NCI-H146 (cell line): ENCODE measurements around the gene PKNOX2.

Experiments
- DNase-seq: peaks from one replicate; lab custom pipeline; 2025; lab: John Stamatoyannopoulos, UW

Gene PKNOX2

GRCh38 chr11:125341676-125342075 is 177.1 kb downstream of the PKNOX2 start:
- DNase-seq, result no peak

DNA sequence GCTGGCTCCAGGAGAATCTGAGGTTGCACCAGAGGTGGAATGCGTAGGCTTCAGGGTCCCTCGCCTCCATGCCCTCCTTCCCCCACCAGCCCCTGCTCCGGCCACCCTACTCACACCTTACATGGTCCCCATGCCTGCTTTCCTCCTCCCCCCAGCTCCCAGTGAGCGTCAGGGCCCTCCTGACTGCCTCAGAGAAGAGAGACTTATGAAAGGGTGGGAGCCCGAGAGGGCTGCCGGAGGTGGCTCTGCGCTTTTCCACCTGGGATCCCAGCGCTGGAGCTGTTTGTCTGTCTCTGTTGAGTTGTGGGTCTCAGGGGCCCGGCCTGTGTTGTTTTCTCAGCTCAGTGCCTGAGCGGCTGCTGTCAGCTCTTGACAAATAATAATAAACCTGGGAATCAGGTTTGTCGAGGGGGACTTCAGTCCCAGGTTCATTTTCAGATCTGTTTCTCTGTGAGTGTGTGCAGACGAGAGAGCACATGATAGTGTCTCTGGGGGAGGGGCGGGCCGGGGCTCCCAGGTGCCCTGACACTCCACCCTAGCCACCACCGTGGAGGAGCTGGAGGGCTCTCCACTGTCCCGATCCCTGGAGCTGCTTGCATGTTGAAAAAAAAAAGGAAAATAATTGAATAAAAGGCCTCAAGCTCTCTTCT is 177.9 kb downstream of the PKNOX2 start:
- DNase-seq, result no peak

DNA sequence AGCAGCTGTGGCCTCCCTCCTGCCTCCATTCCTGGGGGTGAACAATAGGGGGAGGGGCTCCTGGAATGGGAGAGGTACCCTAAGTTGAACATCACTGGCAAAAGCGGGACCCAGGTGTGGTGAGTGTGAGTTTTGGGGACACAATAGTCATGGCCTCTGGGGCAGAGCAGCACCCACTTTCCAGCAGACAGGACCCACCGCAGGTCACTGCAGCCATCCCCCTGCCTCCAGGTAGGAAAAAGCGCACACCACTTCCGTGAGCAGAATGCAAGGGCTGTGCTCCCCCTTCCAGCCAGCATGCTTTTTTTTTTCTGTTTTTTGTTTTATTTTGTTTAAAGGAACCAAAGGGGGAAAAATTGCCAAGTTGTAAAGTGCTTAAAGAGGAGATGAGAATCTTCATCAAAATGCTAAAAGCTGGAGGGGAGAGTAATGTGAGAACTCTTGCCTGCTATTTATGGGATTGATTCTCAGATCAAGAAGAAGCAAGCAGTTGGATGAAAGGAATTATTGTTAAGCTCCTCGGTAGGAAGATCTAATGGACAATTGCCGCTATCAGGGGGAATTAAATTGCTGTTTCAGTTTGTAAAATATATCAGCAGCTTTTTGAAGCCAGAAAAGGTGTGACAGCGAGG is 178.7 kb downstream of the PKNOX2 start:
- no peak for DNase-seq

GRCh38 chr11:125343718-125344131 is 179.2 kb downstream of the PKNOX2 start:
- no peak for DNase-seq

DNA sequence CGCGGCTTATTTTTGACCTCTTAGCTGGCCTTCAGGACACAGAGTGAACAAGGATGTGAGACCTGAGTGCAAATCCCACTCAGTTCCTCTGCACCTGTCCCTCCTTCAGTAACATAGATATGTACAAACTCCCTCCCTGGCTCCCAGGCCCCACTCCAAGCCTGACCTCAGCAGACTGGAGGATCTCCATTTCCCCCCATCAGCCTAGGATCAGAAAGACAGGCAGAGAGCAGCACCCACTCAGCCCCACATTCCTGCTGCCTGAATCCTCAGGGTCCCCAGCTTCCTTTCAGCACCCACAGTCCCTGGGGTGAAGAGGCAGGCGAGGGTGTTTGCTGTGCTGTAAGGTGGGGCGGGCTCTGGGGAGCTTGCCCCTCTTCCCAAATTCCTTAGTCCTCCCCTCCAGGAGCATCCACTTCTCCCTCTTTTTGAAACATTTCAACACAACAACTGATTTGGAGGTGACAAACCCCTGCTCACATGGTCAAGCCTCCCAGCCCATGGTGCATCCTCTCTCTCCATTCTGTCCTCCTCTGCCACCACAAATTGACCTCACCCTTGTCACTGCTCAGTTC is 180.4 kb downstream of the PKNOX2 start:
- no peak for DNase-seq

- DNase-seq, result no peak
Measured at GRCh38 chr11:125345421-125346178, 181.0 kb downstream of the PKNOX2 start.

DNA sequence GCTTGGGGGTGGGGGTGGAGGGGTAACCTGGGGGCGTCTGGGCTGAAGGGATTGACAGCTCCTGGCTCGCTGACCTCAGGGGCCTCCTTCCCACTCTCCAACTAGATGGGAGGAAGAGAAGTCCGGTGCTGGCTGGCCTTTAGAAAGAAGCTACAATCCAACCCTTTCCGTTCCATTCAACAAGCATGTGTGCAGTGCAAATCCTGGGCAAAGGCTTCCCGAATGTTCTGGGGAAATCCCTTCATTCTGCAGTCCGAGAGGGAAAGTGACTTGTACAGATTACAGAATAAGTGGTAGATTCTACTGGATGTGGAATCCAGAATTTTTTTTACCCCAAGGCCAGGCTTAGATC is 181.6 kb downstream of the PKNOX2 start:
- DNase-seq, result no peak

DNA sequence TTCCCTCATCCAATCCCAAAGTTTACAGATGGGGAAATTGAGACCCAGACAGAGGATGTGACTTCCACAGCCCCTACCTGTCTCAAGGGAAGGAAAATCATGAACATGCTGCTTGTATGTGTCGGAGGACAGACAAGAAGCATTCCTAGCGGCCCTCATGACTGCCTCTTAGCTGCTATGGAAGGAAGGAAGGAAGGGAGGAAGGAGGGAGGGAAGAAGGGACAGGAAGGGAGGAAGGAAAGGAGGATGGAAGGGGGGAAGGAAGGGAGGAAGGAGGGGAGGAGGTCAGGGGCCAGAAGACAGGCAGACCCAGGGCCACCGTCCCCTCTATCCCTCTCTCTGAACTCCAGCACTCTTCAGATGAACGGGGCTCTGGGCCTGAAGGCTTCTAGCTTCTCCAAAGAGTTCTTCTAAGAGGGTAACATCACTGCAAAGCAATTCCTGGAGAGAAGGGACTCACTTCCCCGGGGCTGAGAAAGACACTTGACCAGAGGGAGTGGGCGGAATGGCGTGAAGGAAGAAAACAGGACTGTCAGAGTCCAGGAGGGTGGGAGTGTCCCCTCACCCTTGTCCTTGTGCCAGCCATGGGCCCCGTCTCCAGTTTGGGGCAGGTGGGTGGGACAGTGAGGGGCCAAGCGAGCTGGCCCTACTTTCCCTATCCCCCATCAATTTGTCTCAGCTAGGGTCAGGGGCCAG is 182.2 kb downstream of the PKNOX2 start:
- no peak for DNase-seq

DNA sequence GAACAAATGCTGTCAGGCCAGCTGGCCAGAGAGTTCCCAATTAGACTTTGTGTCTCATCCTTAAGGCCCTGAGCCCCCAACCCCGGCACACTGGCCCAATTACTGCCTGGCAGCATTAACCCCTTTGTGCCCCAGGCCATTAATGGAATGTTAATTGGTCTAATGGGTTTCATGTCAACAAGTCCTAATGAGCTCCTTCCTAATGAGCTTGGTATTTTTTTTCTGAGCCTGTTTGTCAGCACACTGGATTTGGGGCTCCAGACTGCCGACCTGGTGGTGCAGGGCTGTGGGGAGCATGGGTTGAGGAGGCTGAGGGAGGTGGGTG is 182.7 kb downstream of the PKNOX2 start:
- DNase-seq, result no peak

- DNase-seq, result no peak
Measured at GRCh38 chr11:125348141-125348651, 183.6 kb downstream of the PKNOX2 start.

GRCh38 chr11:125348674-125349309 is 184.2 kb downstream of the PKNOX2 start:
- no peak for DNase-seq

GRCh38 chr11:125350206-125351032 is 185.9 kb downstream of the PKNOX2 start:
- DNase-seq, result no peak

DNA sequence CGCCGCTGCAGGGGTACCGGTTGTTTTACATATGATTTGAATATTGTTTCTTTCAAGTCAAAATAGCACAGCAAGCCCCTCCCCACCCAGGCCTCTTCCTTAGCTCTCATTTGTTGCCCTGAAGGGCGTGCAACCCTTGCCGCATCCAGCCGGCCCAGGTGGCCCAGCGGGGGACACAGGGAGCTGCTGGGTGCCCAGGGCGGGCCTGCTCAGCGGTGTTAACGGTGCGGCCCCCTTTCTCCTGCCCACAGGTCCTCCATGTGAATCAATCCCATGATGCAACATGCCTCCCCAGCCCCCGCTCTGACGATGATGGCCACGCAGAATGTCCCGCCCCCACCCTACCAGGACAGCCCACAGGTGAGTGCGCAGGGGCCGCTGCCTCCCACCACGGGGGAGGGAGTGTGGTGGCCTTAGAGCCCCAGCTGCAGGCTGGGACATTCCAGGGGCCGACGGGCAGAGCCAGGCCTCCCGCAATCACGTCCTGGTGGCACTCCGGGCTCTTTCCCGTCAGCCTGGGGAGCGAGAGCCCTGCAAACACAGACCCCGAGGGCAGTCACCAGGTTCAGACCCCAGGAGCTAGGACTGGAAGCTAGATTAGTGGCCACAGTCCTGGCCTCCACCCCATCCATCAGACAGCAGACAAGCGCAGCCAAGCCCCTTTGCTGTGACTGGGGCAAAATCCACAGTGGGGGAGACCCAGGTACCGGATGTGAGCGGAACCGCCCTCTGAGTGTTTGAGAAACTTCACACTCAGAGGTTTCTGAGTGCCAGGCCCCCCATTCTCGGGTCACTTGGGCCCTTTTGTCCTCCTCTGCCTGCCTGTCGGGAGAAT is 186.7 kb downstream of the PKNOX2 start:
- DNase-seq, result no peak

- DNase-seq, result no peak
Measured at GRCh38 chr11:125351868-125352250, 187.3 kb downstream of the PKNOX2 start.

DNA sequence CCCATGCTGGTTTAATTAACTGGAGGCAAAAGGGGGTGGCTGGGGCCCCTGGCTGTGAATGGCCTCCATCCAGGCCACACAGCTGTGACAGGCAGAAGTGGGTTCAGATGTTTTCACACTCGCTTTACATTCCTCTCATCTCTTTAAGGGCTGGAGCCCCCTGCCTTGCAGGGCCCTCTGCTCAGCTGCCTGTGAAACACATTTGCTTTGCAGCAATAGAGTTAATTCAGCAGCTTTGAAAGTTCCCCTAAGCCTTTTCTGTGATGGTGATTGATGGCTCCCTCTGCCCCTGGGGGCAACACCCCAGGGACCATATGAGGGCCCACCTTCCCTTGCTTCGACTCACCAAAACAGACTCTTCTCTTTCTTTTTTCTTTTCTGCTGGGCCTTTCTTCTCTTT is 192.2 kb downstream of the PKNOX2 start:
- DNase-seq, result no peak

DNA sequence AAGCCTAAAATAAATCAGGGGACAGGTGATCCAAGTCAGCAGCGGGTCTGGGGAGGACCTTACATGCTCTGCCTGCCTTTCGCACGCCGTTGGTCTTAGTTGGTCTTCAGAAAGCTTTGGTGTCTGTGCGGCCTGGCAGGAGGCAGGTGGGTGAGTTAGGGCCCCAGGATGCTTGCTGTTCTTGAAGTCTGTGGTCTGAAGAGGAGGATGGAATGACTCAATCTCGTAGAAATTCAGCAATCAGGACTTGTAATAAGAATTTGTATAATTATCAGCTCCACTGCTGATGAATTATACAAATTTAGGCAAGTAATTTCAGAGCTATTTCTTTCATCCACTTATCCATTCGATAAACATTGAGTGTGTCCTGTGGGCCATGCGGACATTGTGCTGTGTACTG is 193.0 kb downstream of the PKNOX2 start:
- DNase-seq, result no peak

GRCh38 chr11:125358254-125358840 is 193.8 kb downstream of the PKNOX2 start:
- no peak for DNase-seq

GRCh38 chr11:125359130-125359529 is 194.6 kb downstream of the PKNOX2 start:
- DNase-seq, result no peak

- DNase-seq, result no peak
Measured at GRCh38 chr11:125360066-125360465, 195.5 kb downstream of the PKNOX2 start.
